HG02870 (cell line): Measurements from ENCODE around the gene PITPNM2.
"Not testable (repeated sequence)": the region's sequence is repeated elsewhere in the genome, so short reads cannot be mapped to it uniquely, and the experiment has no call there.

Experiments
- ATAC-seq: cut with Tn5 transposase; IDR thresholded peaks from one replicate; pipeline ENCODE4 v1.9.1; 2021; ENCODE audit warnings: mild to moderate bottlenecking, moderate library complexity; ENCODE audit not compliant: unreplicated experiment

PITPNM2 gene

DNA sequence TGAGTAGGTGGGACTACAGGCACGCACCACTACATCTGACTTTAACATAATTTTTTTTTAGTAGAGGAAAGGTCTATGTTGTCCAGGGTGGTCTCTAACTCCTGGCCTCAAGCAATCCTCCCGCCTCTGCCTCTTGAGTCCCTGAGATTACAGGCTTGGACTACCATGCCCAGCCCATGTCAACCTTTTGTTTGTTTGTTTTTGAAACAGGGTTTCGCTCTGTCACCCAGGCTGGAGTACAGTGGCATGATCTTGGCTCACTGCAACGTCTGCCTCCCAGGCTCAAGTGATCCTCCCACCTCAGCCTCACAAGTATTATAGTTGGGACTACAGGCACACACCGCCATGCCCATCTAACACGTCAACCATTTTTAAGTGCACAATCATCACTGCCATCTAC is 29.2 kb downstream of the PITPNM2 start:
- ATAC-seq, result no peak

DNA sequence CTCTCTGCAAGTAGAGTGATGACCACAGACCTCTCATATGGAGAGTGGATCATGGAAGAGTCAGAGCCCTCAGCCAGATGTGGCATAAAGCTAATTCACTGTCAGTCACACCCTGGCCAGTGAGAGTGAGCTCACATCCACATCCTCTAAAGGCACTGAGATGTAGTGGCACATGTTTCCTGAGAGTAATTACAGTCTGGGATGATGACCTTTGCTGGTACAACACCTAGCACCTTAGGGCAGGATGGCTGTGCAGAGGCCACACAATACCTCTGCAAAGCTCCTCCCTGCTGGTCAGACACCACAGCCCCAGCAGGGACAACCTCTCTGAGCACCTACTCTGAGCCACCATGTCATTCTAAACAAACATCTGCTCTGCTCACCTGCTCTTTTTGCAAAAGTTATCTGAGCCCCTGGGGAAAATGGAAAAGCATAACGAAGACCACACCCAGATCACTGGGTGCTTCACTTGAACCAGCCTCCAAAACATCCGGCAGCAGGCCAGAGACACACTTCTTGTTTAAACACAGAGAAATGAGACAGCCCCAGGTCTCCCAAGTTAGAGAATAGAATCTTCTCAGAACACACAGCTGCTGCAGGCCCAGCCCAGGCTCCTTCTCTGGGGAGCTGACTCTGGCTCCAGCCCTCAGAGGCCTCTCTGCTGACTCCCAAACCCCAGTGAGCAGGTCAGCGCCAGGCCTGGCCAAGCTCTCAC is 30.3 kb downstream of the PITPNM2 start:
- ATAC-seq, result peak; percentile 15

DNA sequence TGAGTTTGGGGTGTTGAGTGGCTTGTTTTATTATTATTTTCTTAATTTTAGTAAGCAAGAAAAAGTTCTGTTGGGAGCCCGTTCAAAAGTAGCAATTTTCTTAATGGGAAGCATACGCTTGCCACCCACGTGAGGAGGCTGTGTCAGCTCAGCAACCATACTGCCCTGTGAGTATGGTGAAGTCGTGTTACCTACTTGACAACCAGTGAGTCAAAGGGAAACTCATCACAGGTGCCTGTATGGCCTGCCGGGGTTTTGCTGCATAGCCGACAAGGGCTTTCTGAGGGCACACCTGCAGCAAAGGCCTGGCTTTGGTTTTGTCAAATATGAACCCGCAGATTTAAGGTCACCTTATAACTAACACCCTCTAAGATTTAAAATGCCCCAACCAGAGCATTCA is 31.1 kb downstream of the PITPNM2 start:
- peak; percentile 80 for ATAC-seq

DNA sequence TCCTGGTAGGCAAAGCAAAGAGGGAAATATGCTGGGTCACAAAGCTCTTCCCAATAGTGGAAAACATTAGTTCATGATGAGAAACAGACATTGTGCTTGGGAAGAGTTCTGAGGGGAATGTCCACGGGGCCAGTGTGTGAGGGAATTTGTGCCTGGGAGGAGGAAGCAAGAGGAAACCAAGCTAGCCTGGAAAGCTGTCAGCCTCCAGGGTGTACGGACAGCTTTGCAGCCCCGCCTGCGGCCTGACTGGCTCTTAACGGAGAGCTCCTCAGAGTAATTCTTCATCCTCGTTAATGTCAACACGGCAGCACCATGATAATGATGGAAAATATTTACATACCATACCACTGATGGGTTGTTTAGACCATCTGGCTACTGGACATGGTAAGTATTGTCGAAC is 32.4 kb downstream of the PITPNM2 start:
- no peak for ATAC-seq

DNA sequence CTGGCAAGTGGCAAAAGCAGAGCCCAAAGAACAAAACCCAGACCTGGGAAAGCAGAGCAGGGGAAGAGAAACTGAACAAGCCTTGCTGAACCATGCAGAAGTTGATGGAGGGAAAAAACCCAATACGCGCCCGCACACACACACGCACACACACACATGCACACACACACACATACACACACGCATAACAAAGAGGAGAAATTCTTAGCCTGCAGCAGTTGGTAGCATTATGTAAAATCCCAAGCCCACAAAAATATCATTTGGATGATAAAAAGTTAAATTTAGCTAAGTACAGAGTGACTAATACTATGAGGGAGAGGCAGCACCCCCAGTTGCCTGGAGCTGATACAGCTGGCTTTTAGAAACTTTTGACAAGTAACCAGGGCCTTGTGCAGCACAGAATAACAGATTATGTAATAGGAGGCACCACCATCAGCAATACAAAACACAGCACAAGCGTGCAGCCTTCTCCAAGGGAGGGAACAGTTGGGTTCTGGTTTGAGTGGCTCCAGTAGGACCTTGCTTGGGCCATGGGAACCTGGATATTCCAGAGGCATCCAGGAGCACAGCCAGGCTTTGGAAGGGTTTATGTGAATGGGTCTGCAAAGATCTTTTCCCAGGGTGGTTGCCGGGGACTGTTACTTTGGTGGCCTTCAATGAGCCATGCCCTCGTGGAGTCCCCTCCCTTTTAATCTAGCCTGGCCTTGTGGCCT is 35.3 kb downstream of the PITPNM2 start:
- ATAC-seq, result no peak

DNA sequence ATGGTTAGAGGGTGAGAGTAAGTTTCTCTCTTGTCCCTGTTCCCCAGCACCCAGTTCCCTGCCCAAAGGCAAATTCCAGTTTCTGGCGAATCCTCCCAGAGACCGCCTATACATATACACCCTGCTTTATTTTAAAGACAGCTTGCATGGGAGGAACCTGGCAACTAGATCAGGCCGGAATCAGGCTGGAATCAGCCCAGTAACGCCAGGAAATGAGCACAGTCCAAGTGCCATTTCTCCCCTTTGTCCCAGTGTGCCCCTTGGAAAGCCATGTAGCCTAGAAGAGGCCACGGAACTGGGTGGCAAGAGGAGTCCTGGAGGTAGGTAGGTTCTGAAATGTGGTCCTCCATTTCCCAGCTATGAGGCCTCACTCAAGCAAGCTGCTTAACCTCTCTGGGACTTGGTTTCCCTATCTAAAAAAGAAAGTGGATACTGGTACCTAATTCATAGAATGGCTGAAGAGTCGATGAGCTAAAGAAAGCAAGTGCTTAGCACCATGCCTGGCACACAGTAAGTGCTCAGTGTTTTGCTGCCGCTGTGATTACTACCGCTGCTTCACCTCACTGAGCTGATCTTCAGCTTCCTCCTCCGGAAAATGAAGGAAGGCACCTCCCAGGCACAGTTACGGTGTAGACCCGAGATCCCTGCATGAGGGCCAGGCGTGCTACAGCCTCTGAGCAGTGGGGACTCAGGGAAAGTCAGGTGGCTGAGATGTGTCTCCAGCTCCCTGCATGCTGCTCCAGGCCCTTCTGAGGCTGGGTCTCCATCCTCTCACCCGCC is 36.4 kb downstream of the PITPNM2 start:
- ATAC-seq, result no peak

DNA sequence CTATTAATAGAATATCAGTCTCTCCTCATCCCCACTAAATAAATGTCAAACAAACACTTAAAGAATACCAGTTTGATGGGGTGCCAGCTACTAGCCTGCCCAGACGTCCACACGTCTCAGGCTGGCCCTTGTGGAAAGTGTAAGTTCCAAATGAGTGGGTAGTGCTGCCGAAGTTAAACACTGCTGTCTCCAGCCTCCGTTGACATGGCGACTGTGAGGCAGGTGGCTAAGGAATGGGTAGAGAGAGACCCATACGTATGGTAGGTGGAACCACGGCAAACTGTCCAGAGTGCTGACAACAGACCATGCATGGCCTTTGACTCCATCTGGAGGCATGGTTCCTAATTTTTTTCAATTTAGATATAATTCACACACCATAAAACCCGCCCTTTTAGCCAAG is 37.9 kb downstream of the PITPNM2 start:
- ATAC-seq, result no peak

DNA sequence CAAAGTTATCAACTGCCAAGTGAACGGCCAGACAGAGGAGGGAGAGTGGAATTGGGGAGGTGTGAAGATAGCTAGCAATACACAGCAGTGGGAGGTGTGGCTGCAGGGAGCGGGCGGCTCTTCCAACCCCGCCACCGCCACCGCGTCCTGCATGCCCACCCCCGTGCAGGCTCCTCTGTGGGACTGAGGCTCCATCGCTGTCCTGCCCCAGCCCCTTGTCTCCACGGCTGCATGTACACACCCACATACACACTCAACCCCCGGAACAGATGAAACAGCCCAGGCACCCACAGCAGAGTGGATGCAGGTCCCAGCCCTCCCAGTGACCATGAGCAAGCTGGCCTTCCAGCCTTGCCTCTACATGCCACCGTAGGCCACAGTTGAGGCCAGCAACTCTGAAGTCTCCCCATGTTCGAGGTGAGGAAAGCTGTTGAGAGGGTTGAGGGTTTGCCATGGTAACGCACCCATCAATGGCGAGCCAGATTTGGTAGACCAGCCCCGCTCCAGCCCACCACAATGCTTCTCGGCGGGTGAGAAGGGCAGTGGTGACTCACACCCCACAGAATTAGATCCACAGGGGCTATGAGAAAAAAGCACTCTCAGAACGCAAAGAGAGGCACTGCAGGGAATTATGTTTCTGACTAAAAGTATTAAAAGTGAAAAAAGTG is 39.3 kb downstream of the PITPNM2 start:
- ATAC-seq, result no peak

DNA sequence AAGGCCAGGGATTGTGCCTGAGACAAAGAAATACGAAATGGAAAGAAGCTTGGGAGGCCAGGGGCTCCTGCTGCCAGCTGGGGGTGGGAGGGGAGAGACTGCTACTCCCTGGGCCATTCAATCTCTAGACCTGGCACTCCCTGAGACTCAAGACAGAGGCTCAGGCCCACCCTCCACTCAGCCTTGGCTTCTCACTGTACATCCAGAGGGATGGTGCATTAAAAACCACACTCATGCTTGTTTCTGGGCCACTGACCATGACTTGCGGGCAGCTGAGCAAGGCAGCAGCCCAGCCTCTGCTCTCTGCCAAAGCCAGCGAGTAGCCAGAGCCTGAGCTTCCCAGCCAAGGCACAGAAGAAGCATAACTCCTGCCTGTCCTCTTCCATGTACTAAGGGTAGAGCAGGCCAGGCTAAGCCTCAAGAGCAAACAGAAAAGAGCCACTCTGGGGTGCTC is 41.5 kb downstream of the PITPNM2 start:
- no peak for ATAC-seq

DNA sequence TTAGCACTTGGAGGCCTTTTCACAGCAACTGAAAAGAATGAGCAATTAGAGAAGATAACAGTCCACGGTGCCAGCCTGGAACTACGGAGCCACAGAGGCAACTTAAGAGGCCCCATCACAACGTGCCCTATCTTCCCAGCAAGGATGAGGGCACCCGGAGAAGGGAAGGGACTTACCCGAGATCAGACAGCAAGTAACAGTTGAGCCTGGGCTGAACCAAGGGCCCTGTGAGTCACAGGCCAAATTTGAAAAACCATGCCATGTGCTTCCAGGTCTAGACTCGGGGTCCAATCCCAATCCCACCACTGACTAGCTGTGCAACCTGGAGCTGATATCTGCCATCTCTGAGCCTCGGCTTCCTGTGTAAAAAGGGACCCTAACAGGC is 42.2 kb downstream of the PITPNM2 start:
- ATAC-seq, result no peak

DNA sequence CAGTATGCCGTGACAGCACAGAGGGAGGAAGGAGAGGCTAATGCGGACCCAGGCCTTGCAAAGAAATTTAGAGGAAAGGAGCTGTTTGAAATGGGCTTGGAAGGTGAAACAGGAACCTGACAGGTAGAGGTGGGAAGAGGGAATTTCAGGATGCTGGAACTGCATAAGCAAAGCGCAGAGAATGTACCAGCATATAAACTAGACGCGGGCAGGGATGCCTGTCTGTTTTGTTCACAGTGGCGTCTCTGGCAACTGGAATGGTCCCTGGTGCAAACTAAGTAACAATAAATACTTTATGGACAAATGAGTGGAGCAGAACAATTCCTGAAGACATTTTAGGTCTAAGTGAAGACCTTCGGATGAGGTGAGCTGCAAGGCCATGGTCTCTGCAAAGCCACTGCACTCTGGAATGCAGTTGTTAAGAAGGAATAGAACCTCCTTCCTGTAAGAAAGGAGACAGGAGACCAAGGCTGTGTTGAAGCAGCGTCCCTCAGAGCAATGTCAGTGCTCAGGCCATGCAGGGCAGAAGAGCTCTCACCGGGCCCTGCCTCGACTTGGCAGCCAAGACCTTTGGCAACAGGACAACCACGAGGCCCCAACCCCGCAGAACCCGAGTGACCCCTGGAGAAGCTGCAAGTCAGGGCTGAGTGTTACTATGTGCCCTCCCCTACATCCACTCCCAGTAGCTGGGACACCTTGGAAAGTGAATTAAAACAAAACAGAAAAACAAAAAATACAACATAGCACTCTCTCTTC is 42.8 kb downstream of the PITPNM2 start:
- no peak for ATAC-seq

DNA sequence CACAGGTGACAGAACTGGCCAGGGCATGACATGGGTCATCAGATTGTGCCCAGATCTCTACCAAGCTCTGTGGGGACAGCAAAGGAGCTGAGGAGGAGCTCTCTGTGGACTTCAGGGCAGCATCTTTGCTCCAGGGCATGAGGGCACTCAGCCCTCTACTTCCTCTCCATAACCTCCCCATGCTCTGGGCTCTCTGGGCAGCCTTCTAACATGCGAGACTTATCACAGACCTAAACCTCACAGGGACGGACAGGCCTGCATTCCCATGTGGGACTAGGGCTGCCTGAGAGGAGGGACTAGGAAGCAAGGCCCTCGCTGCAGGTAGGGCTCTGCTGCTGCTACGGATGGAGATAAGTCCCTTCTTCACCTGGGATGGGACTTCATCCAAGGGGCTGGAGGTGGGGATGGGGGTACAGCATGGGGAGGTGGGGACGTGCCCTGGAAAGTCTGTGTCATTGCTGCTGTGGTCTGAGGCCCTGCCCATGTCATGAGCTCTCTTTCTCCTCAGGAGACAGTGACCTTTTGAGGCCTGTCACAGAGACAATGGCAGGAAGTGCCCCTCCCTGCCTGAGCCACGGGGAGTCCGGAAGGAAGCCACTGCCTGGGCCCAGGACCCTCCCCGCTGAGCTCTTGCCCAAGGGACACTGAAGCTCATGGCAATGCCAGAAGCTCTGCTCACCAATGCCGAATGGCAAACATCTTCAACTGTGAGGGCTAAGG is 44.1 kb downstream of the PITPNM2 start:
- no peak for ATAC-seq

DNA sequence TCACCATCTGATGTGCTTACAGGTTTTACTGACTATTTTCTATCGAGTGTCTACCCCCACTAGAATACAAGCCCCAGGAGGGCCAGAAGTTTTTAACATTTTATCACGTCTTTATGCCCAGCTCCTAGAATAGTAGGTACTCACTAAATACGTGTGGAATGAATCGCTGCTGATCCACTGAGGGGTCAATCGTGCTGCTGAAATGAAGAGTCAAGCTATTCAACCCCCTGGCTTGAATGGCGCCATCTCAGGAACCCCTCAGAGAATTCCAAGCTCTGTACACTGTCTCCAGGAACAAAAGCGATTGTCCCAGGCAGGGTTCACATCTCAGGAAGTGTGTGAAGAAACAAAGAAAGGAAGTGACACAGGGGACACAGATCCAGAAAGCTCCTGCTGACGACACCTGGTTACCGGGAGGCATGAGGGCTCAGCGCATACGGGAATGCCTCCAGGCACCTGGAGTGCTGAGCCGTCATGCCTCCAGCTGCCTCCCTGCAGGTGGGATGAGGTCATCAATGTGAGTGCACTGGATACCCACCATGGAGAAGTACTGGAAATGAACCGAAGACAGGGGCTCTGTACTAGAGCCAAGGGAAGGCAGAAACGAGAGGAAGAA is 45.6 kb downstream of the PITPNM2 start:
- no peak for ATAC-seq

DNA sequence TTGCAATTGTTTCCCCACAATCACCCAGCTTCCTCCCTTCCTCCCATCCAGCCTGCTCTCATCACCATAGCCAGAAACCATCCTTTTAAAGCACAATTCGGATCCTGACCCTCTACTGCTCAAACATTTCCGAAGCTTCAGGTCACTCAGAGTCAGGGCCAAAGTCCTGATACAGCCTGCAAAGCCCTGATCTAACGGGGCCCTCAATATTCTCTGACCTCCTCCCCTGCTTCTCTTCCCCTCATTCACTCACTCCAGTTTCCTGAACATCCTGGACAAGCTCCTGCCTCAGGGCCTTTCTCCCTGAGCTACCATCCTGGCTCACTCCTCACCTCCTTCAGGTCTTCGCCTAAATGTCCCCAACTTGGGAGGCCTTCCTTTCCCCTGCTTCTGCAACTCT is 46.1 kb downstream of the PITPNM2 start:
- no peak for ATAC-seq

DNA sequence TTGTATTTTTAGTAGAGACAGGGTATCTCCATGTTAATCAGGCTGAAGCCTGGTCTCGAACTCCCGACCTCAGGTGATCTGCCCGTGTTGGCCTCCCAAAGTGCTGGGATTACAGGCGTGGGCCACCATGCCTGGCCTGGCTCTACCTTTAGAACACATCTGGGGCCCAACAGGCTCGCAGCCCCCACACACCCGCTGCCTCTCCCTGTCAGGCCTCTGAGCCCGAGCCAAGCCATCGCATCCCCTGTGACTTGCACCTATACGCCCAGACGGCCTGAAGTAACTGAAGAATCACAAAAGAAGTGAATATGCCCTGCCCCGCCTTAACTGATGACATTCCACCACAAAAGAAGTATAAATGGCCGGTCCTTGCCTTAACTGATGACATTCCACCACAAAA is 46.8 kb downstream of the PITPNM2 start:
- ATAC-seq, result not testable (repeated sequence)

DNA sequence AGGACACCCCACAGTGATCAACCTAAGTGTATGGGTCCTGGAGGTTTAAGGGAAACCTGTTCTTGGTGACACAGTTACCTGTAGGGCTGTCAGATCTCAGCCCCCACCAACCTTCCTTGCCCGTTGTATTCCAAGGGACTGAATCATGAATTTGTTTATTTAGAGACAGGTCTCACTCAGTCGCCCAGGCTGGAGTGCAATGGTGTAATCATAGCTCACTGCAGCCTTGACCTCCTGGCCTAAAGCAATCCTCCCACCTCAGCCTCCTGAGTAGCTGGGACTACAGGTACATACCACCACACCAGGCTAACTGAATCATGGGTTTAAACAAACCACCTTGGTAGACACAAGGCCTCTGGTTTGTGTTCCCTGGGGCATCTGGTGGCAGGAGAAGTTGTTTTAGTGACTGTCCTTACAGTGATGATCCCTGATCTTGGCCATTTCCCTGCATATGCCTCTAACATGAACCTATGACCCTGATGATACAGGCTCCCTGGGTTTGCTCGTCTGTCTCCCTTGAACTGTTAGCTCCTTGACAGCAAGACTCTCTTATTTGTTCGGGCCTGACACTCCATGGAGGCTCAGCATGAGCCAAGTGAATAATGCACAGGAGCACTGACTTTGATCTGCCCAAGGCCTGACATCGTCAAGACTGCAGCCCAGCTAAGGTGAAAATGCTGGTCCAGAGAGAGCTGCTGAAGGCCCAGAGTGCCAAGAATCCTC is 47.9 kb downstream of the PITPNM2 start:
- no peak for ATAC-seq

DNA sequence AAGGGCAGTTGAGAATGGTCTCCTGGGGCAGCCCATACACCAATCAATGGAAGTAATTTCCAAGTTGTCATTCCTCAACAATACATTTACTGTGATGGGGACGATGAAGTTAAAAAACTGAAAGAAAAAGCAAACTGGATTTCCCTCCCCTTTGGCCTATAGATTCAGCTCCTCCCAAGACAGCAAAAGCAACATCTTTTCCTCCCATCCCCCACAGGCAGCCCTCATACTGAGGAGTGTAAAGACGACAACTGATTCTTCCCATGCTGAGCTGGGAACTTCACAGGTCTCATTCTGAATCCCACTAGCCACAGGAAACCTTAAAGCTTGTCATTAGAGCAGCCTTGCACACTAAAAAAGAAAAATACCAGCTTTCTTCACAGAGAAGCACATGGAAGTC is 48.5 kb downstream of the PITPNM2 start:
- ATAC-seq, result no peak

DNA sequence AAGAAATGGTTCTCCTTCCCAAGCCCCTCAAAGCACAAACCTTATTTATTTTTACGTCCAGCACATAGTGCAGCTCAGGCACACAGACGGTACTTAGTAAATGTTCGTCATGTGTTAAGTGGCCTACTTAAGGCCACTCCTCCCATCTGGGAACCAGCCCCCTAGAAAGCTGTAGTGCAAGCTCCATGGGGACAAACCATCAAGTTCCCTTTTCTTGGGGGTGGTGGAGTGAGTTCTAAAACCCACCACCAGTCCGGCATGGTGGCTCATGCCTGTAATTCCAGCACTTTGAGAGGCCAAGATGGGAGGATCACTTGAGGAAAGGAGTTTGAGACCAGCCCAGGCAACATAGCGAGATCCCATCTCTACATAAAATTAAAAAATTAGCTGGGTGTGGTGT is 49.4 kb downstream of the PITPNM2 start:
- no peak for ATAC-seq
